ENCODE results near the gene B4GAT1. TPM values are rescaled to one million over a fixed set of nuclear protein-coding genes. Genes with fewer than 3 reads are reported as not detected.
"Not testable (repeated sequence)": the region's sequence is repeated elsewhere in the genome, so short reads cannot be mapped to it uniquely, and the experiment has no call there.

The B4GAT1 gene
- total RNA-seq, 1 donor from 2014 or later = 64.2 TPM

DNA sequence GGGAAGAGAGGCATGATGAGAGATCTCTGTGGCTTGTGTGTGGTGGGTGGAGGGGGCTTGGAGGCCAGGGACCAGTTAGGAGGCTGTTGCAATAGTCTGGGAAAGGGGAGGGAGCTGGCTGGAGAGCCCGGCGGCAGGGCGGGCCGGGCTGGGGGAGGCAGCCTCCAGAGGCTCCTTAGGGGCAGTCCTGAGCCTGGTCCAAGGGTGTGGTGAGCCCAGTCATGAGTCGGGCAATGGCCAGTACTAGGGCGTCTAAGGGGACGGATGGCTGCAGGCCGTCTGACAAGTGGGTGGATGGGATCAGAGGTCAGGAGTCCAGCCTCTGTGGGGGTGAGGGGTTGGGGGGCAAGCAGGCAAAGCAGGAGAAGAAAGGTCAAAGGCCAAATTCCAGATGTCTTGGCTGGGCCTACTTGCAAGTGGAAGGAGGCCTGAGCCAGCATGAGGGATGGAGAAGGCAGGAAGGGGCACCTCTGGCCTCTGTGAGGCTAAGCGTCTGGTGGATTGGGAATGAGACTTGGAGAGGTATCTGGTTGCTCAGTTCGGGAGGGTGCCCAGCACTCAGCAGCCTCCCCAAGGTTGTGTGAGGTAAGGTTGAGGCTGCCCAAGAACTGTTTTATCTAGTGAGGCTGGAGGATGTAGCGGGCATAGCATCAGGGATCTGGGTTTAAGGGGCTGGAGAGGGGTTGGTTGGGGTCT is 24.5 kb downstream of the B4GAT1 start:
- no peaks in the 10 kb centered on the region for H3K9me3 ChIP-seq
- TF ChIP-seq, protein P1, sequence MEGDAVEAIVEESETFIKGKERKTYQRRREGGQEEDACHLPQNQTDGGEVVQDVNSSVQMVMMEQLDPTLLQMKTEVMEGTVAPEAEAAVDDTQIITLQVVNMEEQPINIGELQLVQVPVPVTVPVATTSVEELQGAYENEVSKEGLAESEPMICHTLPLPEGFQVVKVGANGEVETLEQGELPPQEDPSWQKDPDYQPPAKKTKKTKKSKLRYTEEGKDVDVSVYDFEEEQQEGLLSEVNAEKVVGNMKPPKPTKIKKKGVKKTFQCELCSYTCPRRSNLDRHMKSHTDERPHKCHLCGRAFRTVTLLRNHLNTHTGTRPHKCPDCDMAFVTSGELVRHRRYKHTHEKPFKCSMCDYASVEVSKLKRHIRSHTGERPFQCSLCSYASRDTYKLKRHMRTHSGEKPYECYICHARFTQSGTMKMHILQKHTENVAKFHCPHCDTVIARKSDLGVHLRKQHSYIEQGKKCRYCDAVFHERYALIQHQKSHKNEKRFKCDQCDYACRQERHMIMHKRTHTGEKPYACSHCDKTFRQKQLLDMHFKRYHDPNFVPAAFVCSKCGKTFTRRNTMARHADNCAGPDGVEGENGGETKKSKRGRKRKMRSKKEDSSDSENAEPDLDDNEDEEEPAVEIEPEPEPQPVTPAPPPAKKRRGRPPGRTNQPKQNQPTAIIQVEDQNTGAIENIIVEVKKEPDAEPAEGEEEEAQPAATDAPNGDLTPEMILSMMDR (IDR thresholded peaks at IDR 0.05) = no peak
- H3K27me3 ChIP-seq = no peaks in the 10 kb centered on the region
- no peaks in the 10 kb centered on the region for H3K36me3 ChIP-seq
- no peak overlapping the region for H3K4me3 ChIP-seq
- H3K4me1 ChIP-seq = peaks cover 7 to 8% of the 10 kb centered on the region in 2 donors
- no peak overlapping the region for H3K27ac ChIP-seq
- intact Hi-C loops (cut with DNase I) = no loop called here
- DNase-seq (ENCODE audit: low spot score in 2 of 2) = no peak

DNA sequence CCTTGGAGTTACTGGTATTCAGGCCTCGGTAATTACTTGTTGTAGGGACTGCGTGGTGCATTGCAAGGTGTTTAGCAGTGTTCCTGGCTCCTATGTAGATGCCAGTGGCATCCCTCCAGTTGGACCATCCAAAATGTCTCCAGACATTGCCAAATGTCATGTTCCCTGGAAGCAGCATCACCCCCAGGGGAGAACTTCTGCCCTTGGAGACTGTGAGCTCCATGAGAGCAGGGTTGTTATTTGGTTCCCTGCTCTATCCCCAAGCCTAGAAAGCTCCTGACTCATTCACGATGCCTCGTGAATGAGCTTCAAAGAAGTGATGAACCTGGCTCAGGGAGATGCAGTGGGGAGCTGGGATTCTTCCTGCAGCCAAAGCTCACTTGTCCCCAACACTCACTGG is 25.8 kb downstream of the B4GAT1 start:
- H3K4me1 ChIP-seq = peaks cover 14 to 19% of the 10 kb centered on the region in 2 donors
- no peaks in the 10 kb centered on the region for H3K9me3 ChIP-seq
- no peak for DNase-seq (ENCODE audit: low spot score in 2 of 2)
- no peaks in the 10 kb centered on the region for H3K27me3 ChIP-seq
- H3K4me3 ChIP-seq = no peak overlapping the region
- H3K36me3 ChIP-seq = no peaks in the 10 kb centered on the region
- no peak overlapping the region for H3K27ac ChIP-seq
- TF ChIP-seq, protein P1 (IDR thresholded peaks at IDR 0.05) = no peak
- intact Hi-C loops (cut with DNase I) = no loop called here

DNA sequence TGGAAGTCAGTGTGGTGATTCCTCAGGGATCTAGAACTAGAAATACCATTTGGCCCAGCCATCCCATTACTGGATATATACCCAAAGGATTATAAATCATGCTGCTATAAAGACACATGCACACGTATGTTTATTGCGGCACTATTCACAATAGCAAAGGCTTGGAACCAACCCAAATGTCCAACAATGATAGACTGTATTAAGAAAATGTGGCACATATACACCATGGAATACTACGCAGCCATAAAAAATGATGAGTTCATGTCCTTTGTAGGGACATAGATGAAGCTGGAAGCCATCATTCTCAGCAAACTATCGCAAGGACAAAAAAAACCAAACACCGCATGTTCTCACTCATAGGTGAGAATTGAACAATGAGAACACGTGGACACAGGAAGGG is 26.7 kb downstream of the B4GAT1 start:
- H3K27me3 ChIP-seq; H3K36me3 ChIP-seq; H3K27ac ChIP-seq; DNase-seq (ENCODE audit: low spot score in 2 of 2); intact Hi-C loops (cut with DNase I); H3K9me3 ChIP-seq; H3K4me3 ChIP-seq: not testable (repeated sequence)
- H3K4me1 ChIP-seq = peaks cover 15 to 25% of the 10 kb centered on the region in 2 donors

DNA sequence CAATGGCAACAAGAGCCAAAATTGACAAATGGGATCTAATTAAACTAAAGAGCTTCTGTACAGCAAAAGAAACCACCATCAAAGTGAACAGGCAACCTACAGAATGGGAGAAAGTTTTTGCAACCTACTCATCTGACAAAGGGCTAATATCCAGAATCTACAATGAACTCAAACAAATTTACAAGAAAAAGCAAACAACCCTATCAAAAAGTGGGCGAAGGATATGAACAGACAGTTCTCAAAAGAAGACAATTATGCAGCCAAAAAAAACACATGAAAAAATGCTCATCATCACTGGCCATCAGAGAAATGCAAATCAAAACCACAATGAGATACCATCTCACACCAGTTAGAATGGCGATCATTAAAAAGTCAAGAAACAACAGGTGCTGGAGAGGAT is 27.1 kb downstream of the B4GAT1 start:
- intact Hi-C loops (cut with DNase I); H3K4me3 ChIP-seq; H3K9me3 ChIP-seq; H3K27ac ChIP-seq; DNase-seq (ENCODE audit: low spot score in 2 of 2); H3K27me3 ChIP-seq; H3K36me3 ChIP-seq: not testable (repeated sequence)
- peaks cover 15 to 25% of the 10 kb centered on the region in 2 donors for H3K4me1 ChIP-seq

DNA sequence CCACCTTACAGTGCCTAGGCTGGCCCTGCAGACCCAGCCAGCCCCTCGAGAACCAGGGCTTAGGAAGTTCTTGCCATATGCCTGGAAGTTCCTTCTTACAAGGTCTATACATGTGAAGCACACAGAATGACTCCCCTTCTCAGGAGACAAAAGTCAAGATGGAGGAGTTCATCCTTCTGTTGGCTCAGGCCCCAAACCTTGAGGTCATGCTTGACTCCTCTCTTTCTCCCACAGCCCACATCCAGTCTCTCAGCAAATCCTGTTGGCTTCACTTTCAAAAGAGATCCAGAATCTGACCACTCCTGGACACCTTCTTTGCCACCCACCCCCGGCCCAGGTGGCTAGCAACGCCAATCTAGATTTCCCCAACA is 28.8 kb downstream of the B4GAT1 start:
- H3K4me3 ChIP-seq = no peak overlapping the region
- no peak overlapping the region for H3K27ac ChIP-seq
- peaks cover 15 to 25% of the 10 kb centered on the region in 2 donors for H3K4me1 ChIP-seq
- intact Hi-C loops (cut with DNase I) = no loop called here
- TF ChIP-seq, protein P1 (IDR thresholded peaks at IDR 0.05) = no peak
- no peaks in the 10 kb centered on the region for H3K27me3 ChIP-seq
- H3K36me3 ChIP-seq = no peaks in the 10 kb centered on the region
- H3K9me3 ChIP-seq = no peaks in the 10 kb centered on the region
- DNase-seq (ENCODE audit: low spot score in 2 of 2) = no peak

DNA sequence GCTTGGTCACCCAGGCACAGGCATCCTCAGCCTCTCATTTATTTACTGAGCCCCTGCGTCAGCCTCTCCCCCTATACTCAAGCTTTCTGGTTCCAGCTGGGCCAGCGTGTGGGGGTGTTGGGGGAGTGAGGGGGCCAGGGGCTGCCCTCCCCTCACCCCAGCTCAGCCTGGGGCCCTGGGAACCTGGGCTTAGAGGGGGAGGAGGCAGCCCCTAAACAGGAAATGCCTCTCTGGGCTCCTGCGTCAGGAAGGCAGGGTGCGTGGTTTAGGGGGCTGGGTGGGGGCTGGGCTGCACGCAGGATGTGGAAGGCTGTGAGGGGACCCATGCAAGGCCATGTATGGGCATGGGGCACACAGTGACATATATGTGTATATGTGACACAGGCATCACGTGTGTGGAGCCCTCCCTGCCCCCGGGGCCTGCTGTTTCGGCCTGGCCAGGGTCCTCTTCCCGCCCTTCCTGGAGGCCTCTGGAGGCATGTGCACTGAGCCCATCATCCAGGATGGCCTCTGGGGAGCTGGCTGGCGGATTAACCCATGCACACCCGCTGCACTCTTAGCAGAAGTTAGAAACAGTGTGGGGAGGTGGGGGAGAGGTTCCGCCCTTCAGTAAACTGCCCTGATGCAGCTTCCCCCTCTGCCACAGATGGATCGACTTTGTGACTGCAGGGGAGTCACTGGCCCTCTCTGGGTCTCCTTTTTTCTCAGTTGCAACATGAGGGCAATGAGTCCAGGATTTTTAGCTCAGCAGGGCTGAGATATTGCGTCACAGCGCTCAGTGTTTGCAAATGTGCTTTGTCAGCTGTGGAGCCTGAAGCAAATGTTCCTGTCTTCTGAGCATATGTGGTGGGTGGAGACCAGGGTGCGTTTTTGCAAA is 29.5 kb downstream of the B4GAT1 start:
- no peaks in the 10 kb centered on the region for H3K9me3 ChIP-seq
- peaks cover 19 to 25% of the 10 kb centered on the region in 2 donors for H3K4me1 ChIP-seq
- TF ChIP-seq, protein P1 (IDR thresholded peaks at IDR 0.05) = no peak
- peak overlapping the region in 1 of 2 donors; percentile 85 for H3K4me3 ChIP-seq
- DNase-seq (ENCODE audit: low spot score in 2 of 2) = peak in 1 of 2 donors; percentile 81
- H3K27me3 ChIP-seq = no peaks in the 10 kb centered on the region
- intact Hi-C loops (cut with DNase I) = no loop called here
- peak overlapping the region; percentile 51 to 77 for H3K27ac ChIP-seq
- H3K36me3 ChIP-seq = no peaks in the 10 kb centered on the region
